Activated naive CD8-positive, alpha-beta T cell (primary cell): Measurements from ENCODE around the gene PIK3CA.
"Not testable (repeated sequence)": the region's sequence is repeated elsewhere in the genome, so short reads cannot be mapped to it uniquely, and the experiment has no call there.

ENCODE experiments used
- H3K27ac Mint-ChIP-seq: one replicate; pipeline ENCODE4 v1.8.0; 2021; ENCODE audit warnings: mixed read lengths
- H3K27me3 Mint-ChIP-seq: one replicate; pipeline ENCODE4 v1.8.0; 2021; ENCODE audit warnings: mixed read lengths
- H3K36me3 Mint-ChIP-seq: one replicate; pipeline ENCODE4 v1.8.0; 2021; ENCODE audit warnings: mixed read lengths
- H3K4me1 Mint-ChIP-seq: one replicate; pipeline ENCODE4 v1.8.0; 2021; ENCODE audit warnings: low read depth, mixed read lengths
- H3K4me3 Mint-ChIP-seq: one replicate; pipeline ENCODE4 v1.8.0; 2021; ENCODE audit warnings: mild to moderate bottlenecking, mixed read lengths
- H3K9me3 Mint-ChIP-seq: one replicate; pipeline ENCODE4 v1.8.0; 2021; ENCODE audit warnings: low read depth, mixed read lengths

PIK3CA gene

DNA sequence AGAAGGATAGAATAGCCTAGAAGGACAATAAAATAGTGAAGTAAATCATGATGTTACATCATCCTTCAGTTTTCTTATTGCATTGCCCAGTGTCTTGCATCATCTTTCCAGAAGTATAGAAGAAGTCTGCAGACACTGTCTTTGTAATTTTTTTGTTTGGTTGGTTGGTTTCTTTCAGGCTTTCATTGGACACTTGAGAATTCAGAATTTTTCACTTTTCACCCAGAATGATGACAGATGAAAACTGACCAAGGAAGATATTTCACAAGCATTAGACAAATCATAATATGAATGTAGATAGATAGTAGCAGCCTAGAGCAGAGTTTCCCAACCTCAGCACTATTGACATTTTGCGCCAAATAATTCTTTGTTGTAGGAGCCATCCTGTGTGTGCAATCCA lies 67.4 kb downstream of the PIK3CA start:
- H3K36me3 Mint-ChIP-seq, H3K4me3 Mint-ChIP-seq, H3K27ac Mint-ChIP-seq, H3K9me3 Mint-ChIP-seq, H3K27me3 Mint-ChIP-seq, H3K4me1 Mint-ChIP-seq: not testable (repeated sequence)

- not testable (repeated sequence) for H3K4me3 Mint-ChIP-seq, H3K27me3 Mint-ChIP-seq
Observed at GRCh38 chr3:179218213-179218612, 70.1 kb downstream of the PIK3CA start.

GRCh38 chr3:179223548-179223947 lies 75.4 kb downstream of the PIK3CA start:
- Mint-ChIP-seq H3K4me1 (peaks cover 4% of the 10 kb centered on the region), H3K36me3 (no peaks in the 10 kb centered on the region), H3K4me3 (no peak overlapping the region), H3K9me3 (no peaks in the 10 kb centered on the region), H3K27ac (peak overlapping the region; percentile 22), H3K27me3 (no peaks in the 10 kb centered on the region)

More at GRCh38 chr3:179218213-179218612, 70.1 kb downstream of the PIK3CA start:
- not testable (repeated sequence) for H3K4me1 Mint-ChIP-seq, H3K27ac Mint-ChIP-seq, H3K36me3 Mint-ChIP-seq, H3K9me3 Mint-ChIP-seq

DNA sequence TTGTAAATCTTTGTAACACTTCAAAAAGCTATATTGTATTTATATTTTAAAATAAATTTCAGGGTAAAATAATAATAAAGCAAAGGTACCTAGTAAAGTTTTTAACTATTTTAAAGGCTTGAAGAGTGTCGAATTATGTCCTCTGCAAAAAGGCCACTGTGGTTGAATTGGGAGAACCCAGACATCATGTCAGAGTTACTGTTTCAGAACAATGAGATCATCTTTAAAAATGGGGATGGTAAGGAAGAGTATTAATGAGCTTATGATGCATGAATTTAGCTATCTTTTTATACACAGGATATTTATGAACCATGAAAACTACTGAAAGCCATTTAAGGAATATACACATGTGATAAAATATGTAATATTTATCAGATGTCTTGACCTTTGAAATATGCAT lies 76.4 kb downstream of the PIK3CA start:
- no peaks in the 10 kb centered on the region for H3K36me3 Mint-ChIP-seq
- no peak overlapping the region for H3K27ac Mint-ChIP-seq
- no peak overlapping the region for H3K4me3 Mint-ChIP-seq
- H3K27me3 Mint-ChIP-seq = no peaks in the 10 kb centered on the region
- no peaks in the 10 kb centered on the region for H3K9me3 Mint-ChIP-seq
- H3K4me1 Mint-ChIP-seq = peaks cover 4% of the 10 kb centered on the region

DNA sequence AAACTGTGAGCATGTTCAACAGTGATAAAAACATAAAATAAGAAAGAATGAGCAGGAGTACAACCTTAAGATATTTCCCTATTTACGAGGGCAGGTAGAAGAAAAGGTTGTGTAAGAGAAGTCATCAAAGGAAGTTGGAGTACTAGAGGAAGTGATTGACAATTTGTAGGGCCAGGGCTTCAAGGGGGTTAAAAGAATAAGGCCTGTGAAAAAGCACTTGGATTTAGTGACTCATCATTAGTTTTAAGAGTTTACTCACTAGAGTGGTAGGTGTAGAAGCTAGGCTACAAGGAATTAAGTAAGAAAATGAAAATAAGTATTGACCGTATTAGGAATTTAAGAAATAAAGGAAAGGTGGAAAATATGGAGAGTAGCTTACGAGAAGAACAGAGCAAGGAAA lies 79.2 kb downstream of the PIK3CA start:
- Mint-ChIP-seq H3K27me3 (no peaks in the 10 kb centered on the region), H3K27ac (peak overlapping the region; percentile 31), H3K36me3 (peaks cover 6% of the 10 kb centered on the region)

DNA sequence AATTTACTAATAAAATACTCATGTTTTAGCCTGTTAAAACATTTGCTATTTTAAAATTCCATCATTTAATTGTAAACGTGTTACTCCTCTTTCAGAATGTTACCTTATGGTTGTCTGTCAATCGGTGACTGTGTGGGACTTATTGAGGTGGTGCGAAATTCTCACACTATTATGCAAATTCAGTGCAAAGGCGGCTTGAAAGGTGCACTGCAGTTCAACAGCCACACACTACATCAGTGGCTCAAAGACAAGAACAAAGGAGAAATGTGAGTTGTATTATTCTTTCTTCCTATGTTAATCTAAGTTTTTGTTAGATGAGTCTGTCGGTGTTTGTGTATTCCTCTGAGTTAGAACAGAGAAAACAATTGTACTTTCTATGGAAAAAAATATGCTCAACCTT lies 81.0 kb downstream of the PIK3CA start:
- H3K36me3 Mint-ChIP-seq = peaks cover 6% of the 10 kb centered on the region
- no peaks in the 10 kb centered on the region for H3K9me3 Mint-ChIP-seq
- H3K4me3 Mint-ChIP-seq = no peak overlapping the region
- peaks cover 4% of the 10 kb centered on the region for H3K4me1 Mint-ChIP-seq
- no peak overlapping the region for H3K27ac Mint-ChIP-seq
- H3K27me3 Mint-ChIP-seq = no peaks in the 10 kb centered on the region

More for the DNA sequence above, 79.2 kb downstream of the PIK3CA start:
- no peaks in the 10 kb centered on the region for H3K9me3 Mint-ChIP-seq
- H3K4me3 Mint-ChIP-seq = no peak overlapping the region
- H3K4me1 Mint-ChIP-seq = peaks cover 4% of the 10 kb centered on the region

GRCh38 chr3:179233043-179233442 lies 84.9 kb downstream of the PIK3CA start:
- peaks cover 8% of the 10 kb centered on the region for H3K36me3 Mint-ChIP-seq
- no peaks in the 10 kb centered on the region for H3K9me3 Mint-ChIP-seq

GRCh38 chr3:179234199-179234598 lies 86.0 kb downstream of the PIK3CA start:
- no peak overlapping the region for H3K27ac Mint-ChIP-seq
- peaks cover 4% of the 10 kb centered on the region for H3K4me1 Mint-ChIP-seq
- H3K9me3 Mint-ChIP-seq = no peaks in the 10 kb centered on the region
- no peak overlapping the region for H3K4me3 Mint-ChIP-seq
- no peaks in the 10 kb centered on the region for H3K27me3 Mint-ChIP-seq
- peaks cover 8% of the 10 kb centered on the region for H3K36me3 Mint-ChIP-seq

More at GRCh38 chr3:179233043-179233442, 84.9 kb downstream of the PIK3CA start:
- H3K4me3 Mint-ChIP-seq = no peak overlapping the region
- peaks cover 4% of the 10 kb centered on the region for H3K4me1 Mint-ChIP-seq
- H3K27me3 Mint-ChIP-seq = no peaks in the 10 kb centered on the region
- no peak overlapping the region for H3K27ac Mint-ChIP-seq

DNA sequence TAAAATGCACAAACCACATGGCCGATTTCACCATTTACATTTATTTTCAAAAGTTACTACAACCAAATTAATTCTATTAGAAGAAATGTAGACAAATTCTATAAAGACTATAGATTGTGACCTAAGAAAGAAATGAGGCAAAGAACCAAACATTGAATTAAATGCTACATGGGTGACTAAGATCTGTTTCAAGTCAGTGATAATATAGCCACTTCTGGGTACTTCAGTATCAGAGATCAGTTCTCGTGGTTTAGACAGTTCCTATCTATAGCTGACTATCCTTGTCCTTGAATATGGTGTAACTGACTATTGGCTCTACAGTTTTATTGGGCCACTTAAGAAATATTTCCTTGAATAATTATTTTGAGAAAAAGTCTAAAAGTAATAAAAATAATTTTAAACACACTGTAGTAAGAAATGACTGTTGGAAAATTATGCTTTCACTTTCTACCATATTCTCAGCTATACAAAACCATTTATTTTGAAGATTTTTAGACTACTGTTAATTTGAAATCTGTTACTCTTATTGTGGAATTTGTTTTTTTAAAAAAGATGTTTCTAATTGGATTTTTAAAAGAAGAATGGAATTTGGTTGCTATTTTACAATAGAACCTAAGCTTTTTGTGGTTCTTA lies 88.6 kb downstream of the PIK3CA start:
- no peaks in the 10 kb centered on the region for H3K9me3 Mint-ChIP-seq
- peak overlapping the region; percentile 41 for H3K27ac Mint-ChIP-seq
- peaks cover 4% of the 10 kb centered on the region for H3K4me1 Mint-ChIP-seq
- H3K4me3 Mint-ChIP-seq = no peak overlapping the region
- H3K36me3 Mint-ChIP-seq = peaks cover 2% of the 10 kb centered on the region
- H3K27me3 Mint-ChIP-seq = no peaks in the 10 kb centered on the region

DNA sequence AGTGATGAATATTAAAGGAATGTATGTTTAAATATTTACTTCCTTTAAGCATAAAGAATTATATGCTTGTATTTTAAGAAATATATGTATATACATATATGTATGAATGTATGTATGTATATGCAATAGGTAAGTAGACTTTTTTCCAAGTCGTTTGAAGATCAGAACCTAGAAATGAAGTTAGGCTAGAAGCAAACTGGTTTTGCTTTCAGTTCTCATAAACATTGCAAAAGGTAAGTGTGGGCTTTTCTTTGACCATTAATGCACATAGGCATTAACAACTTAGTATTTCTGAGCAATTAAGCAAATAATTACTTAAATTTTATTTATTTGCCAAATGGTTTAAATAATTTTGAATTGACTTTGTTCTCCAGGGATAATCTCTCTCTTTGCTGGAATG lies 92.1 kb downstream of the PIK3CA start:
- not testable (repeated sequence) for H3K27ac Mint-ChIP-seq, H3K36me3 Mint-ChIP-seq

DNA sequence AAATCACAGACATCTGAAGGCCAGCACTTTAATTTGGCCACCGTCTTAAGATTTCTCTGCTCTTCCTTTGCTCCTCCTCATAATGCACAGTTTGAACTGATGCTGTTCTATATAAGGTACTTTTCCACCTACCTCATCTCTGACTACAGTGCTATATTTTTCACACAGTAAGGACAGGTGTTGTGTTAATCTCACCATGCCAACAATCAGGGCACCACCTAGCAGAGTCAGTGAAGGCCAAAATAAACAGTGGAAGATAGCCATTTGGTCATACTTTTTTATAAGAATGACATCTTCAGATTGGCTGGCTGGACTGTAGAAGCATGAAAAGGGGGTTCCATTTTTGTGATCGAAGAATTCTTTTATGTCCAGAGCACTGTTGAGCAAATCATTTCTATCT lies 94.7 kb downstream of the PIK3CA start:
- not testable (repeated sequence) for H3K36me3 Mint-ChIP-seq, H3K27me3 Mint-ChIP-seq, H3K4me3 Mint-ChIP-seq, H3K9me3 Mint-ChIP-seq, H3K27ac Mint-ChIP-seq, H3K4me1 Mint-ChIP-seq

More for the DNA sequence above, 92.1 kb downstream of the PIK3CA start:
- H3K9me3 Mint-ChIP-seq, H3K4me3 Mint-ChIP-seq, H3K27me3 Mint-ChIP-seq, H3K4me1 Mint-ChIP-seq: not testable (repeated sequence)

DNA sequence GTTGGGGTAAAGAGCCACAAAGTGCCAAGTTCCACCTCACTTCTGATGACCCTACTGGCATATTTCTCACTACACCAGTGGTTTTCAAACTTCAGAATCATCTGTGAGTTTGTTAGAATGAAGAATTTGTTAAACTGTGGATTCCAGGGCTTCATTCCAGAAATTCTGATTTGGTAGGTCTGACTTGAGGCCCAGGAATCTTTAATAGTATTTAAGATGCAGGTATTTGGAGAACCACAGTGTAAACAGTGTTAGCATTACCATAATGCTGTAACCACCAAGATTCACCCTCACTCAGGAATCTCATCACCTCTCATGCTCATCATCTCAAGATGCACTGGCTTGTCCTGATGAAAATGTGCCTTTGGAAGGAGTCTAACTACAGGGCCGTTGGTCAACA lies 96.7 kb downstream of the PIK3CA start:
- no peak overlapping the region for H3K4me3 Mint-ChIP-seq
- H3K4me1 Mint-ChIP-seq = no peaks in the 10 kb centered on the region
- H3K27ac Mint-ChIP-seq = no peak overlapping the region
- H3K36me3 Mint-ChIP-seq = peaks cover 3% of the 10 kb centered on the region
- no peaks in the 10 kb centered on the region for H3K9me3 Mint-ChIP-seq
- no peaks in the 10 kb centered on the region for H3K27me3 Mint-ChIP-seq

GRCh38 chr3:179247289-179248015 lies 99.3 kb downstream of the PIK3CA start:
- Mint-ChIP-seq H3K36me3 (peaks cover 3% of the 10 kb centered on the region), H3K4me1 (no peaks in the 10 kb centered on the region), H3K27ac (no peak overlapping the region), H3K4me3 (no peak overlapping the region), H3K27me3 (no peaks in the 10 kb centered on the region), H3K9me3 (no peaks in the 10 kb centered on the region)

DNA sequence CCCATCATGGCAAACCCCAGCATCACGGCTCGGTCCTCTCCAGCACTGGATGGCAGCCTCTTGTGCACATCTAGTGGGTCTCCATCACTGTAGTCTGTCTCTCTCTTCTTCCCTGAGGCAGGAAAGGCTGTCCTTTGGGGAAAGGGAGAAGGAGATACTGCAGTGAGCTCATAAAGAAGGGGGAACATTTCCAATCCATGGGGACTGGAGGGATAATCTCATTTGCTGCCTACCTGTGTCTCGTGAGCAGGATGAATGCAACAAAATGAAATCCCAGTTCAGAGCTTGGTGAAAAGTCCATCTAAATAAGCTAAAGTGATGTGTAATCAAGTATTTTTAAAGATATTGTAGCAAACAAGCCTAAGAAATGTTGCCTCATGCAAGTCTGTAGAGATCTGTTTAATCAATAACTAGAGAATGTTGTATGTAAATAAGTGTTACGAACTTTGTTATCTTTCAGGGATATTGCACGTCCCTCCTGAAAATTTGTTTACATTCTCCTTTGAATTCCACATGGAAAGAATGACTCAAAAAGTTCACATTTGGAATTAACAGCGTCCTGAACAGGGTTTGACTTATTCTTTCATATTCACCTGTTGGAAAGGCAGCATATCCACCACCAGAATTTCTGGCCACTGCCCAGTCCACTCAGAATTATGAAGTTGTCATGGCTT lies 102.8 kb downstream of the PIK3CA start, which contains the start of gene KCNMB3:
TSS of gene KCNMB3 (minus strand) at position 312 of the 674 bp plus-strand sequence. CDS start at position 188, 124 bp downstream.
- Mint-ChIP-seq H3K9me3 (no peaks in the 10 kb centered on the region), H3K27me3 (no peaks in the 10 kb centered on the region), H3K4me3 (no peak within 1 kb of the TSS), H3K36me3 (peaks cover 3% of the 10 kb centered on the region), H3K27ac (no peak within 1 kb of the TSS), H3K4me1 (no peaks in the 10 kb centered on the region)

DNA sequence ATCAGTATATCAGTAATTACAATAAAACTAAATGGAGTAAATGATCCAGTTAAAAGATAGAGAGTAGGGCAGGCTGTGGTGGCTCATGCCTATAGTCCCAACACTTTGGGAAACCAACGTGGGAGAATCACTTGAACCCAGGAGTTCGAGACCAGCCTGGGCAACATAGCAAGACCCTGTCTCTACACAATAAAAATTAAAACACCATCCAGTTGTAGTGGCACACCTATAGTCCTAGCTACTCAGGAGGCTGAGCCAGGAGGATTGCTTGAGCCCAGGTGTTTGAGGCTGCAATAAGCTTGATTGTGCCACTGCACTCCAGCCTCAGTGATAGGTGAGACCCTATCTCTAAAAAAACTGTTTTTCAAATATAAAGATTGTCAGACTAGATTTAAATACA lies 108.7 kb downstream of the PIK3CA start:
- Mint-ChIP-seq H3K9me3 (peaks cover 7% of the 10 kb centered on the region), H3K4me1 (peaks cover 11% of the 10 kb centered on the region), H3K27me3 (no peaks in the 10 kb centered on the region), H3K36me3 (no peaks in the 10 kb centered on the region), H3K27ac (no peak overlapping the region), H3K4me3 (no peak overlapping the region)
